Urinary bladder (tissue), 4 donors: ENCODE measurements around the gene LDLR. TPM values are rescaled to one million over a fixed set of nuclear protein-coding genes. Genes with fewer than 3 reads are reported as not detected.
A peak's percentile ranks its signal among the peaks of the same experiment; 100 is the strongest.
"Not testable (repeated sequence)": the region's sequence is repeated elsewhere in the genome, so short reads cannot be mapped to it uniquely, and the experiment has no call there.

Source experiments
- DNase-seq: peaks from one replicate; pipeline ENCODE4 v3.0.0-alpha.2; 2015; ENCODE audit errors: extremely low spot score
- H3K27ac ChIP-seq: one replicate; pipeline ENCODE4 v1.5.1; 2013; ENCODE audit warnings: low read depth, mild to moderate bottlenecking, moderate library complexity
- H3K36me3 ChIP-seq: one replicate; pipeline ENCODE4 v1.6.1; 2013; ENCODE audit warnings: mild to moderate bottlenecking, moderate library complexity; ENCODE audit not compliant: insufficient read depth
- H3K4me1 ChIP-seq: one replicate; pipeline ENCODE4 v1.6.1; 2013; ENCODE audit warnings: mild to moderate bottlenecking, moderate library complexity; ENCODE audit not compliant: insufficient read depth
- H3K4me3 ChIP-seq: one replicate; pipeline ENCODE4 v1.5.1; 2013; ENCODE audit warnings: low read depth, low read length
- WGBS: extraction: QIAGEN DNeasy Blood & Tissue Kit; methylation state at CpG from one replicate; pipeline ENCODE4 v1.1.7; 2013; 5-methylcytosine and 5-hydroxymethylcytosine counted together
- polyA plus RNA-seq: library from polyadenylated mRNA; stranded (reverse); fragments of 200-250 nt; gene quantifications from one replicate; pipeline ENCODE4 v1.2.3, GENCODE V29; 2013
- total RNA-seq: library from RNA; depleted of rRNA; stranded (reverse); fragments of >200 nt; gene quantifications from one replicate; pipeline ENCODE4 v1.2.3, GENCODE V29; 2014
- donor health status: healthy with polysubstance abuse.
- donor health status: healthy.

Gene LDLR
- total and polyA plus RNA-seq, 2 donors = 44.9 to 48.6 TPM

- H3K27ac ChIP-seq = no peak overlapping the region
- 95% methylated on average over 43 of the region's 43 CpGs for WGBS
- no peak overlapping the region for H3K4me3 ChIP-seq
- DNase-seq = no peak
- H3K4me1 ChIP-seq = no peaks in the 10 kb centered on the region
- peaks cover 3% of the 10 kb centered on the region for H3K36me3 ChIP-seq
Observed at GRCh38 chr19:11059511-11060358, 29.5 kb upstream of the LDLR start.

GRCh38 chr19:11061952-11062351, 27.3 kb upstream of the LDLR start:
- no peak for DNase-seq

GRCh38 chr19:11063434-11063833, 25.8 kb upstream of the LDLR start:
- no peak overlapping the region for H3K4me3 ChIP-seq
- DNase-seq = no peak
- no peak overlapping the region for H3K27ac ChIP-seq
- peaks cover 3% of the 10 kb centered on the region for H3K36me3 ChIP-seq
- H3K4me1 ChIP-seq = no peaks in the 10 kb centered on the region
- 87% methylated on average over 3 of the region's 3 CpGs for WGBS

More at GRCh38 chr19:11061952-11062351, 27.3 kb upstream of the LDLR start:
- peaks cover 3% of the 10 kb centered on the region for H3K36me3 ChIP-seq
- 53% methylated on average over 14 of the region's 14 CpGs for WGBS
- H3K27ac ChIP-seq = no peak overlapping the region
- H3K4me1 ChIP-seq = no peaks in the 10 kb centered on the region
- no peak overlapping the region for H3K4me3 ChIP-seq

- Histone ChIP-seq H3K36me3 (no peaks in the 10 kb centered on the region), H3K4me3 (no peak overlapping the region), H3K4me1 (no peaks in the 10 kb centered on the region), H3K27ac (no peak overlapping the region)
- 86% methylated on average over 10 of the region's 10 CpGs for WGBS
- DNase-seq = no peak
Observed at GRCh38 chr19:11064831-11065303, 24.4 kb upstream of the LDLR start.

GRCh38 chr19:11066326-11066725, 22.9 kb upstream of the LDLR start:
- no peak overlapping the region for H3K27ac ChIP-seq
- H3K4me1 ChIP-seq = no peaks in the 10 kb centered on the region
- no peak overlapping the region for H3K4me3 ChIP-seq
- WGBS = 93% methylated on average over 5 of the region's 5 CpGs
- H3K36me3 ChIP-seq = no peaks in the 10 kb centered on the region
- DNase-seq = no peak

GRCh38 chr19:11067356-11068113, 21.7 kb upstream of the LDLR start:
- 96% methylated on average over 8 of the region's 8 CpGs for WGBS
- DNase-seq = no peak
- no peaks in the 10 kb centered on the region for H3K4me1 ChIP-seq
- H3K27ac ChIP-seq = no peak overlapping the region
- no peak overlapping the region for H3K4me3 ChIP-seq
- no peaks in the 10 kb centered on the region for H3K36me3 ChIP-seq

GRCh38 chr19:11069561-11069960, 19.7 kb upstream of the LDLR start:
- Histone ChIP-seq H3K27ac (no peak overlapping the region), H3K36me3 (no peaks in the 10 kb centered on the region), H3K4me3 (no peak overlapping the region), H3K4me1 (no peaks in the 10 kb centered on the region)
- 84% methylated on average over 9 of the region's 9 CpGs for WGBS
- DNase-seq = no peak

GRCh38 chr19:11070123-11070522, 19.1 kb upstream of the LDLR start:
- Histone ChIP-seq H3K36me3 (no peaks in the 10 kb centered on the region), H3K4me3 (no peak overlapping the region), H3K4me1 (no peaks in the 10 kb centered on the region), H3K27ac (no peak overlapping the region)
- no peak for DNase-seq
- WGBS = 98% methylated on average over 4 of the region's 4 CpGs

GRCh38 chr19:11073568-11073967, 15.7 kb upstream of the LDLR start:
- no peak overlapping the region for H3K27ac ChIP-seq
- no peak for DNase-seq
- WGBS = 93% methylated on average over 9 of the region's 9 CpGs
- no peak overlapping the region for H3K4me3 ChIP-seq
- H3K4me1 ChIP-seq = no peaks in the 10 kb centered on the region
- H3K36me3 ChIP-seq = no peaks in the 10 kb centered on the region

- not testable (repeated sequence) for H3K27ac ChIP-seq, DNase-seq, H3K4me1 ChIP-seq, H3K36me3 ChIP-seq, H3K4me3 ChIP-seq
- WGBS = 92% methylated on average over 9 of the region's 9 CpGs
Observed at GRCh38 chr19:11076792-11077191, 12.5 kb upstream of the LDLR start.

- no peak overlapping the region for H3K27ac ChIP-seq
- 96% methylated on average over 11 of the region's 11 CpGs for WGBS
Observed at GRCh38 chr19:11078893-11079292, 10.4 kb upstream of the LDLR start.

GRCh38 chr19:11079999-11080398, 9.3 kb upstream of the LDLR start:
- Histone ChIP-seq H3K36me3 (no peaks in the 10 kb centered on the region), H3K27ac (no peak overlapping the region), H3K4me3 (no peak overlapping the region), H3K4me1 (no peaks in the 10 kb centered on the region)
- 76% methylated on average over 9 of the region's 9 CpGs for WGBS
- DNase-seq = no peak

More at GRCh38 chr19:11078893-11079292, 10.4 kb upstream of the LDLR start:
- DNase-seq = no peak
- no peaks in the 10 kb centered on the region for H3K4me1 ChIP-seq
- no peak overlapping the region for H3K4me3 ChIP-seq
- no peaks in the 10 kb centered on the region for H3K36me3 ChIP-seq

GRCh38 chr19:11087870-11088505, 1.3 kb upstream of the LDLR start:
- H3K27ac ChIP-seq = peak overlapping the region; percentile 42
- H3K36me3 ChIP-seq = no peaks in the 10 kb centered on the region
- no peaks in the 10 kb centered on the region for H3K4me1 ChIP-seq
- H3K4me3 ChIP-seq = no peak overlapping the region
- 78% methylated on average over 4 of the region's 4 CpGs for WGBS
- DNase-seq = no peak
